GM20000 (cell line): Measurements from ENCODE around the gene SLC15A4.

Experiments
- DNase-seq: peaks from one replicate; pipeline ENCODE4 v3.0.0; 2012; ENCODE audit warnings: low spot score
- TF ChIP-seq, protein P1 (sequence below): IDR thresholded peaks from 2 replicates; pipeline ENCODE4 v1.5.1; 2012; ENCODE audit warnings: mild to moderate bottlenecking, control low read depth; ENCODE audit errors: extremely low read depth, missing control alignments

The SLC15A4 gene

DNA sequence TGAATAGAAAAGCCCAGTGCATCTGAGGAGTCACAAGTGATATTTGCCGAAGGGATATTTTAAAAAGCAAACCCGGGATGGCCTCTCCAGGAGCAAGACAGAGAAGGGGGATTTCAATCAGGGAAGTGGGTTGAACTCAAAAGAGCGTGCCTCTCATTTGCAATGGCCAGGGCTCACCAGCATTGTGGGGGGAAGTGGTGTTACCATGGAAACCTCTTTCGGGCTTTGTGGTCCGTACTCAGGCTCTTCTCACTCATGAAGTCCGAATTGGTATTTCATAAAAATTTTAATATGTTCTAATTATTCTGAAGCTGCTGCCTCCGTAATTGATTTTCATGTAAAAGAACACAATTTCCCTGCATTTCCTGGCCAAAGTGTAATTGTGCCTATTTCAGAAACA, 79.8 kb downstream of the SLC15A4 start:
- no peak for DNase-seq
- TF ChIP-seq, protein P1, sequence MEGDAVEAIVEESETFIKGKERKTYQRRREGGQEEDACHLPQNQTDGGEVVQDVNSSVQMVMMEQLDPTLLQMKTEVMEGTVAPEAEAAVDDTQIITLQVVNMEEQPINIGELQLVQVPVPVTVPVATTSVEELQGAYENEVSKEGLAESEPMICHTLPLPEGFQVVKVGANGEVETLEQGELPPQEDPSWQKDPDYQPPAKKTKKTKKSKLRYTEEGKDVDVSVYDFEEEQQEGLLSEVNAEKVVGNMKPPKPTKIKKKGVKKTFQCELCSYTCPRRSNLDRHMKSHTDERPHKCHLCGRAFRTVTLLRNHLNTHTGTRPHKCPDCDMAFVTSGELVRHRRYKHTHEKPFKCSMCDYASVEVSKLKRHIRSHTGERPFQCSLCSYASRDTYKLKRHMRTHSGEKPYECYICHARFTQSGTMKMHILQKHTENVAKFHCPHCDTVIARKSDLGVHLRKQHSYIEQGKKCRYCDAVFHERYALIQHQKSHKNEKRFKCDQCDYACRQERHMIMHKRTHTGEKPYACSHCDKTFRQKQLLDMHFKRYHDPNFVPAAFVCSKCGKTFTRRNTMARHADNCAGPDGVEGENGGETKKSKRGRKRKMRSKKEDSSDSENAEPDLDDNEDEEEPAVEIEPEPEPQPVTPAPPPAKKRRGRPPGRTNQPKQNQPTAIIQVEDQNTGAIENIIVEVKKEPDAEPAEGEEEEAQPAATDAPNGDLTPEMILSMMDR: no peak
